Bronchial epithelial cell (primary cell): ENCODE data around the gene TUFT1. TPM values are rescaled to one million over a fixed set of nuclear protein-coding genes. Genes with fewer than 3 reads are reported as not detected.

Experiments used
- DNase-seq: peaks from one replicate; pipeline ENCODE4 v3.0.0-alpha.2; 2010; ENCODE audit warnings: low read depth
- FAIRE-seq: peaks from 2 replicates; lab custom pipeline; 2011; peaks lifted over from hg19 to GRCh38; lab: Jason Lieb, UNC
- H3K27me3 ChIP-seq: 2 replicates; pipeline ENCODE4 v1.5.1; 2011; ENCODE audit warnings: low read length; ENCODE audit not compliant: control insufficient read depth, insufficient read depth
- H3K36me3 ChIP-seq: 2 replicates; pipeline ENCODE4 v1.5.1; 2011; ENCODE audit warnings: low read length; ENCODE audit not compliant: control insufficient read depth, insufficient read depth
- H3K4me3 ChIP-seq: 2 replicates; pipeline ENCODE4 v1.5.1; 2011; ENCODE audit warnings: mild to moderate bottlenecking, low read depth, low read length, control low read depth
- total RNA-seq: library from RNA; depleted of rRNA; stranded (reverse); fragments of >200 nt; gene quantifications from 2 replicates; pipeline ENCODE4 v1.2.1, GENCODE V29; 2014
- TF ChIP-seq, protein P1 (sequence below): IDR thresholded peaks from 2 replicates; pipeline ENCODE4 v1.5.1; 2011; ENCODE audit warnings: mild to moderate bottlenecking, moderate library complexity, low read length, control low read depth, inconsistent platforms; ENCODE audit not compliant: insufficient read depth, severe bottlenecking

Gene TUFT1
- total RNA-seq, 1 donor from 2014 or later, result 25.0 TPM

DNA sequence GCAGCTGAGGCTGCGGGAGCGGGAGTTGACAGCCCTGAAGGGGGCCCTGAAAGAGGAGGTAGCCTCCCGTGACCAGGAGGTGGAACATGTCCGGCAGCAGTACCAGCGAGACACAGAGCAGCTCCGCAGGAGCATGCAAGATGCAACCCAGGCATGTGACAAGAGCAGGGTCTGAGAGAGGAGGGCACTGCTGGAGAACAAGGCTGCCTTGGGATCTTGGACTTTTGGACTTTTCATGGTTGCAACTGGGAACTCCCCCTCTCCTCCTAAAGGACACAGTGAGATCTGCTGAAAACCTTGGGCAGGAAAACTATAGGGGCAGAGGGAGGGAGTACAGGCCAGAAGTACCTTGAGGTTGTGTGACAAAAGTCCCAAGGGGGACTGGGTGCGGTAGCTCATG is 15.4 kb upstream of the TUFT1 start:
- Histone ChIP-seq H3K4me3 (no peak overlapping the region), H3K36me3 (peaks cover 4% of the 10 kb centered on the region), H3K27me3 (no peaks in the 10 kb centered on the region)
- FAIRE-seq (no peak), DNase-seq (no peak)
- TF ChIP-seq, protein P1, sequence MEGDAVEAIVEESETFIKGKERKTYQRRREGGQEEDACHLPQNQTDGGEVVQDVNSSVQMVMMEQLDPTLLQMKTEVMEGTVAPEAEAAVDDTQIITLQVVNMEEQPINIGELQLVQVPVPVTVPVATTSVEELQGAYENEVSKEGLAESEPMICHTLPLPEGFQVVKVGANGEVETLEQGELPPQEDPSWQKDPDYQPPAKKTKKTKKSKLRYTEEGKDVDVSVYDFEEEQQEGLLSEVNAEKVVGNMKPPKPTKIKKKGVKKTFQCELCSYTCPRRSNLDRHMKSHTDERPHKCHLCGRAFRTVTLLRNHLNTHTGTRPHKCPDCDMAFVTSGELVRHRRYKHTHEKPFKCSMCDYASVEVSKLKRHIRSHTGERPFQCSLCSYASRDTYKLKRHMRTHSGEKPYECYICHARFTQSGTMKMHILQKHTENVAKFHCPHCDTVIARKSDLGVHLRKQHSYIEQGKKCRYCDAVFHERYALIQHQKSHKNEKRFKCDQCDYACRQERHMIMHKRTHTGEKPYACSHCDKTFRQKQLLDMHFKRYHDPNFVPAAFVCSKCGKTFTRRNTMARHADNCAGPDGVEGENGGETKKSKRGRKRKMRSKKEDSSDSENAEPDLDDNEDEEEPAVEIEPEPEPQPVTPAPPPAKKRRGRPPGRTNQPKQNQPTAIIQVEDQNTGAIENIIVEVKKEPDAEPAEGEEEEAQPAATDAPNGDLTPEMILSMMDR, result no peak

DNA sequence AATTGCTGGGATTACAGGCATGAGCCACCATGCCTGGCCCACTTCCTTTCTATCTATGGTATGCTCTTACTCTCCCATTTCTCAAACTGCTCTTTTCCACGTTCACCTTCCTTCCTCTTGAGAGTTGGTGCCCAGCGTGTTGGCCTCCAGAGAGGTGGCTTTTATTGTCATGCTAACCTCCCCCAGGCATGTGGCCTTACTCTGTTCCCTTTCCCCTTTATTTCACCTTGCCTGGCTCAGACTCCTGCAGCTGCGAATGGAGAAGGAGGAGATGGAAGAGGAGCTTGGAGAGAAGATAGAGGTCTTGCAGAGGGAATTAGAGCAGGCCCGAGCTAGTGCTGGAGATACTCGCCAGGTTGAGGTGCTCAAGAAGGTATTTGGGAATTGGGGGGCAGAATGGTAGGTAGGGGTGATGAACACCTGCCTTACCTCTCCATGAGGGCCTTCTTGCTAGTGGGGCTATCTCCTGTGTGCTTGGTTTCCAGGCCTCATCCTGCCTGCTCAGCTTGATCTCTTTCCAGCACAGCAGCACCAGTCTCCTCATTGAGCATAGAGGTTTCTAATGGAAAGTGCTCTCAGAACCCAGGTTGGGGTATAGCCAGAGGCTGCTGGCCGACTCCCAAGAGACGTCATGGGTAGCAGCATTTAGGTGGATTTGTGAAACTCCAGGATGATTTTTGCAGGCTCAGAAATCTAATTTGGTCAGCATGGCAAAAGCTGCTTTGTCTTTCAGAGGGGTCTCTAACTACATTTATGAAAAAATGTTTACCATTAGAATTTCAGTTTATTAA is 13.2 kb upstream of the TUFT1 start:
- FAIRE-seq, result no peak
- Histone ChIP-seq H3K36me3 (peaks cover 2% of the 10 kb centered on the region), H3K27me3 (no peaks in the 10 kb centered on the region), H3K4me3 (no peak overlapping the region)
- DNase-seq, result no peak
- TF ChIP-seq, protein P1, result no peak

DNA sequence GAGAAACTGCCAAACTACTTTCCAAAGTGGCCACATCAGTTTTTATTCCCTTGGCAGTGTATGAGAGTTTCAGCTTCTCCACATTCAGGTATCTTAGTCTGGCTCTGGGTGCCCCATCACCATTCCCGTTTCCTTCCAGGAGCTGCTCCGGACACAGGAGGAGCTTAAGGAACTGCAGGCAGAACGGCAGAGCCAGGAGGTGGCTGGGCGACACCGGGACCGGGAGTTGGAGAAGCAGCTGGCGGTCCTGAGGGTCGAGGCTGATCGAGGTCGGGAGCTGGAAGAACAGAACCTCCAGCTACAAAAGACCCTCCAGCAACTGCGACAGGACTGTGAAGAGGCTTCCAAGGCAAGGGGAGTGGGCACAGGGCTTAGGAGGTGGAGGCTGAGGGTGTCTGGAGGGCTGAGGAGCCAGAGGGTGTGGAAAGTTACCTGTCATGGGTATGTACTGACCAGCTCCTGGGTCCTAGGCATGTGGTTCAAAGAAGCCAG is 10.9 kb upstream of the TUFT1 start:
- TF ChIP-seq, protein P1, result no peak
- Histone ChIP-seq H3K4me3 (no peak overlapping the region), H3K27me3 (no peaks in the 10 kb centered on the region), H3K36me3 (peaks cover 1% of the 10 kb centered on the region)
- DNase-seq, result no peak
- no peak for FAIRE-seq

DNA sequence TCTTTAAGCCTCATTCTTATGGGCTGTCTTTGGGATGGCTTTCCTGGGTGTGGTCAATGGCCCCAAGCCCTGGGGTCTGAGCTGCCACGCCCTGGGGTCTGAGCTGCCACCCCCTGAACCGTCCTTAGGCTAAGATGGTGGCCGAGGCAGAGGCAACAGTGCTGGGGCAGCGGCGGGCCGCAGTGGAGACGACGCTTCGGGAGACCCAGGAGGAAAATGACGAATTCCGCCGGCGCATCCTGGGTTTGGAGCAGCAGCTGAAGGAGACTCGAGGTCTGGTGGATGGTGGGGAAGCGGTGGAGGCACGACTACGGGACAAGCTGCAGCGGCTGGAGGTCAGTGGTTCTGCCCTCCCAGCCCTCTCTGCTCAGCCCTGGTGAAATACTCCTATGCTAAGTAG is 10.3 kb upstream of the TUFT1 start:
- Histone ChIP-seq H3K27me3 (no peaks in the 10 kb centered on the region), H3K36me3 (peaks cover 1% of the 10 kb centered on the region), H3K4me3 (no peak overlapping the region)
- DNase-seq (no peak), FAIRE-seq (no peak)
- TF ChIP-seq, protein P1, result no peak

DNA sequence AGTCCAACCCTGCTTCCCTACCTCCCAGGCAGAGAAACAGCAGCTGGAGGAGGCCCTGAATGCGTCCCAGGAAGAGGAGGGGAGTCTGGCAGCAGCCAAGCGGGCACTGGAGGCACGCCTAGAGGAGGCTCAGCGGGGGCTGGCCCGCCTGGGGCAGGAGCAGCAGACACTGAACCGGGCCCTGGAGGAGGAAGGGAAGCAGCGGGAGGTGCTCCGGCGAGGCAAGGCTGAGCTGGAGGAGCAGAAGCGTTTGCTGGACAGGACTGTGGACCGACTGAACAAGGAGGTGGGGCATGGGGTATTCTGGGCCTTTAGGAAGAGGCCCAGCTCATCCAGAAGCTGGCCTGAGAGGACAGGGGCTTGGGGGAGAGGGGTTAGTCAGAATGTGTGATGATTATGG is 9.6 kb upstream of the TUFT1 start:
- DNase-seq, result no peak

More for the DNA sequence above, 9.6 kb upstream of the TUFT1 start:
- Histone ChIP-seq H3K36me3 (peaks cover 1% of the 10 kb centered on the region), H3K4me3 (no peak overlapping the region), H3K27me3 (no peaks in the 10 kb centered on the region)
- no peak for FAIRE-seq
- TF ChIP-seq, protein P1, result no peak
